Lower leg skin (tissue), 3 donors: ENCODE data around the gene UNC45A.

Experiments used
- POLR2A ChIP-seq, 2 donors: fragments of 450-650 bp; IDR thresholded peaks; one replicate each; pipeline ENCODE4 v1.6.1; 2016 to 2017; ENCODE audit warnings: antibody characterized with exemption in 2 of 2, mild to moderate bottlenecking in 1 of 2, moderate library complexity in 1 of 2
- TF ChIP-seq, protein P1 (sequence below), 3 donors: fragments of 450-650 bp; IDR thresholded peaks; one replicate each; pipeline ENCODE4 v1.5.1; 2016; ENCODE audit warnings: antibody characterized with exemption in 3 of 3, mild to moderate bottlenecking in 3 of 3, moderate library complexity in 2 of 3

- TF ChIP-seq, protein P1, sequence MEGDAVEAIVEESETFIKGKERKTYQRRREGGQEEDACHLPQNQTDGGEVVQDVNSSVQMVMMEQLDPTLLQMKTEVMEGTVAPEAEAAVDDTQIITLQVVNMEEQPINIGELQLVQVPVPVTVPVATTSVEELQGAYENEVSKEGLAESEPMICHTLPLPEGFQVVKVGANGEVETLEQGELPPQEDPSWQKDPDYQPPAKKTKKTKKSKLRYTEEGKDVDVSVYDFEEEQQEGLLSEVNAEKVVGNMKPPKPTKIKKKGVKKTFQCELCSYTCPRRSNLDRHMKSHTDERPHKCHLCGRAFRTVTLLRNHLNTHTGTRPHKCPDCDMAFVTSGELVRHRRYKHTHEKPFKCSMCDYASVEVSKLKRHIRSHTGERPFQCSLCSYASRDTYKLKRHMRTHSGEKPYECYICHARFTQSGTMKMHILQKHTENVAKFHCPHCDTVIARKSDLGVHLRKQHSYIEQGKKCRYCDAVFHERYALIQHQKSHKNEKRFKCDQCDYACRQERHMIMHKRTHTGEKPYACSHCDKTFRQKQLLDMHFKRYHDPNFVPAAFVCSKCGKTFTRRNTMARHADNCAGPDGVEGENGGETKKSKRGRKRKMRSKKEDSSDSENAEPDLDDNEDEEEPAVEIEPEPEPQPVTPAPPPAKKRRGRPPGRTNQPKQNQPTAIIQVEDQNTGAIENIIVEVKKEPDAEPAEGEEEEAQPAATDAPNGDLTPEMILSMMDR (IDR thresholded peaks at IDR 0.05): no peak
- TF ChIP-seq POLR2A (IDR thresholded peaks at IDR 0.05): no peak
These were observed 43.1 kb upstream of the UNC45A start for GRCh38 chr15:90892023-90892422.
